ENCODE data around the gene CCDC87. TPM values are rescaled to one million over a fixed set of nuclear protein-coding genes. Genes with fewer than 3 reads are reported as not detected.

Gene CCDC87
- total and polyA plus RNA-seq, 2 donors (not counting 3 experiments of a cell fraction or from before 2014, with no cell fraction given) = 0.06 to 0.22 TPM

DNA sequence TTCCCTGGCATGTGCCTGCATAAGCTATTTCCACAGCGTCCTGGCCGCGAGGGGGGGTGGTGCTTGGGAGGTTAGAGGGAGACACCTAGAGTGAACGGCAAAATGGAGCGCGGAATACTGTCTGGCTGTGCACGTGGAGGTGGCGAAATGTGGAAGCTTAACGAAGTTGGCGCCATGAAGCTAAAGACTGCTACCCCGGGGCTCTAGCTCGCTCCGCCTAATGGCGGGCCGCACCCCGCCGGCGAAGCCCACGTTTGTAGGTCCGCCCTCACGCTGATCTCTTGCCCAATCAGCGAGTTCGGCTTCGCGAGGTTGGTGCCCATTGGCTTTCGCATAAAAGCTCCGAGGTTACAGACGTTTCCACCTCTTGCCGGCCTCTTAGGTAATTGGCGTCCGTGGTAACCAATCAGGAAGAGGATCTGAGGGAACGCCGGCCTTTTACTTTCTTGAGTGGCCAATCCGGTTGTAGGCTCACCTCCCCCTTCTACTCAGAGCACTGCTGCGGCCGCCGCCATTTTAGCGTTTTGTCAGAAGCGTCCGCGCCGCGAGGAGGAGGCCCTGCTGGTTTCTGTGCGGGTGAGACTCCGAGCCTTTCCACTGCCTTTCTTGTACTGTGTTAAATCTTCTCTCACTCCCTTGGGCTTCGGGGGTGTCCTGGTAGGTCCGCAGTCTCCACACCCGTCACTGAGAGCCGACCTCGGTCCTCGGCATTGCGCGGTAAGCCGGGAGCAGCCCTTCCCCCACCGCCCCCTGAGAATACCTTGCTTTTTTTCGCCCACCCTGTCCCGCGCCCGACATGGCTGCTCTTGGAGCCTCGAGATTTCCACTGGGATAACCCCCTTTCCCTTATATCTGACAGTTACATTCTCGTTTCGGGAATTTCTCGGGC lies 45.6 kb upstream of the CCDC87 start, which contains the start of gene RBM4:
Gene RBM4 (plus strand): TSS at position 527 of the 889 bp plus-strand sequence. CDS start 1,009 bp downstream, outside the sequence.
- peak; percentile 96 for FAIRE-seq
- Histone ChIP-seq H3K4me2 (ENCODE audit: insufficient read depth, low read length) (peak within 1 kb of the TSS; percentile 90), H3K36me3 (ENCODE audit: control insufficient read depth in 2 of 2, extremely low read depth in 1 of 2, insufficient read depth in 2 of 2, low read length in 2 of 2) (peaks cover 9 to 25% of the 10 kb centered on the region in 2 experiments), H3K9me1 (replicated peaks; ENCODE audit: control insufficient read depth, extremely low read depth, insufficient read depth, low read length) (no peaks in the 10 kb centered on the region), H4K20me1 (replicated peaks; ENCODE audit: control insufficient read depth, extremely low read depth, insufficient read depth, low read length) (peaks cover 31% of the 10 kb centered on the region), H3K4me3 (replicated peaks in 1 of 3; ENCODE audit: insufficient read depth in 1 of 3, low read depth in 1 of 3, low read length in 3 of 3) (peak within 1 kb of the TSS; percentile 84 to 94 (median 89)), H3K9me3 (replicated peaks; ENCODE audit: control insufficient read depth, insufficient read depth, low read length) (no peaks in the 10 kb centered on the region), H3K79me2 (ENCODE audit: control insufficient read depth, insufficient read depth, low read length) (peaks cover 87% of the 10 kb centered on the region), H3K4me1 (ENCODE audit: control insufficient read depth, extremely low read depth, insufficient read depth, low read length) (peaks cover 45% of the 10 kb centered on the region), H3K27ac (ENCODE audit: insufficient read depth, low read depth, low read length) (peak within 1 kb of the TSS; percentile 72), H3K9ac (replicated peaks; ENCODE audit: extremely low read depth, insufficient read depth, low read length) (peak within 1 kb of the TSS; percentile 95), H2AFZ (ENCODE audit: low read depth, low read length) (peak within 1 kb of the TSS; percentile 66), H3K27me3 (ENCODE audit: control insufficient read depth in 2 of 2, insufficient read depth in 2 of 2, low read length in 2 of 2) (no peaks in the 10 kb centered on the region)
- ChIA-PET CTCF (interaction anchor here (0.6 to 3.4 kb wide), 19 partner anchors 9 to 220 kb away, joined by 3 to 32 read pairs (median 3); partner anchors contain the start of genes CCDC87, CCS, MRPL11 and RBM4B), POLR2A (interaction anchor here (0.6 to 1.9 kb wide), 13 partner anchors 10 to 1662 kb away, joined by 3 to 27 read pairs (median 4); partner anchors contain the start of genes CTSF, DPP3, RBM14 and RBM4B)
- BruUV-seq (replicated peaks) = TSS peak; percentile 56
- intact Hi-C loops (cut with micrococcal nuclease) = loop anchor here (1.0 kb wide), 4 partner anchors 22 to 94 kb away; partner anchors contain the start of genes CCDC87, CCS, RBM14 and RBM4B
- TF ChIP-seq, protein P1, sequence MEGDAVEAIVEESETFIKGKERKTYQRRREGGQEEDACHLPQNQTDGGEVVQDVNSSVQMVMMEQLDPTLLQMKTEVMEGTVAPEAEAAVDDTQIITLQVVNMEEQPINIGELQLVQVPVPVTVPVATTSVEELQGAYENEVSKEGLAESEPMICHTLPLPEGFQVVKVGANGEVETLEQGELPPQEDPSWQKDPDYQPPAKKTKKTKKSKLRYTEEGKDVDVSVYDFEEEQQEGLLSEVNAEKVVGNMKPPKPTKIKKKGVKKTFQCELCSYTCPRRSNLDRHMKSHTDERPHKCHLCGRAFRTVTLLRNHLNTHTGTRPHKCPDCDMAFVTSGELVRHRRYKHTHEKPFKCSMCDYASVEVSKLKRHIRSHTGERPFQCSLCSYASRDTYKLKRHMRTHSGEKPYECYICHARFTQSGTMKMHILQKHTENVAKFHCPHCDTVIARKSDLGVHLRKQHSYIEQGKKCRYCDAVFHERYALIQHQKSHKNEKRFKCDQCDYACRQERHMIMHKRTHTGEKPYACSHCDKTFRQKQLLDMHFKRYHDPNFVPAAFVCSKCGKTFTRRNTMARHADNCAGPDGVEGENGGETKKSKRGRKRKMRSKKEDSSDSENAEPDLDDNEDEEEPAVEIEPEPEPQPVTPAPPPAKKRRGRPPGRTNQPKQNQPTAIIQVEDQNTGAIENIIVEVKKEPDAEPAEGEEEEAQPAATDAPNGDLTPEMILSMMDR (IDR thresholded peaks at IDR 0.05; ENCODE audit: extremely low read depth in 1 of 2, insufficient read depth in 1 of 2, low read depth in 1 of 2, low read length in 2 of 2) = peak in 1 of 2 donors; percentile 21
- TF ChIP-seq POLR2A (IDR thresholded peaks at IDR 0.05; ENCODE audit: low read depth, low read length) = peak; percentile 97
- TF ChIP-seq GATA2 (IDR thresholded peaks at IDR 0.05; ENCODE audit: insufficient read depth, insufficient read length, low read depth, low read length) = no peak
- TF ChIP-seq POLR2AphosphoS5 (IDR thresholded peaks at IDR 0.05; ENCODE audit: insufficient read depth, low read depth, low read length) = peak; percentile 96
- TF ChIP-seq, protein P2, sequence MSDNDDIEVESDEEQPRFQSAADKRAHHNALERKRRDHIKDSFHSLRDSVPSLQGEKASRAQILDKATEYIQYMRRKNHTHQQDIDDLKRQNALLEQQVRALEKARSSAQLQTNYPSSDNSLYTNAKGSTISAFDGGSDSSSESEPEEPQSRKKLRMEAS (IDR thresholded peaks at IDR 0.05; ENCODE audit: insufficient read depth, insufficient read length) = peak; percentile 39
- no peak for TF ChIP-seq EZH2 (IDR thresholded peaks at IDR 0.05; ENCODE audit: borderline replicate concordance, low read depth, low read length, severe bottlenecking)
- no peak for TF ChIP-seq MYC (IDR thresholded peaks at IDR 0.05; ENCODE audit: low read depth, low read length)
- TF ChIP-seq FOS (IDR thresholded peaks at IDR 0.05; ENCODE audit: borderline replicate concordance, insufficient read depth, low read length) = no peak
- no peak for TF ChIP-seq JUN (IDR thresholded peaks at IDR 0.05; ENCODE audit: borderline replicate concordance, insufficient read depth, insufficient read length, low read depth)
- dilution Hi-C loops (cut with MboI; ENCODE audit: extremely low pct_ligation_motif_present, low sequenced_read_pairs) = no loop called here
- DNase-seq (ENCODE audit: low read depth, low spot score) = peak; percentile 100
